ENCODE results near the gene PDE4D.

The PDE4D gene

GRCh38 chr5:58969253-58969652 lies 924.3 kb downstream of the PDE4D start:
- DNase-seq (ENCODE audit: extremely low read depth, insufficient read length): no peak
- TF ChIP-seq, protein P1, sequence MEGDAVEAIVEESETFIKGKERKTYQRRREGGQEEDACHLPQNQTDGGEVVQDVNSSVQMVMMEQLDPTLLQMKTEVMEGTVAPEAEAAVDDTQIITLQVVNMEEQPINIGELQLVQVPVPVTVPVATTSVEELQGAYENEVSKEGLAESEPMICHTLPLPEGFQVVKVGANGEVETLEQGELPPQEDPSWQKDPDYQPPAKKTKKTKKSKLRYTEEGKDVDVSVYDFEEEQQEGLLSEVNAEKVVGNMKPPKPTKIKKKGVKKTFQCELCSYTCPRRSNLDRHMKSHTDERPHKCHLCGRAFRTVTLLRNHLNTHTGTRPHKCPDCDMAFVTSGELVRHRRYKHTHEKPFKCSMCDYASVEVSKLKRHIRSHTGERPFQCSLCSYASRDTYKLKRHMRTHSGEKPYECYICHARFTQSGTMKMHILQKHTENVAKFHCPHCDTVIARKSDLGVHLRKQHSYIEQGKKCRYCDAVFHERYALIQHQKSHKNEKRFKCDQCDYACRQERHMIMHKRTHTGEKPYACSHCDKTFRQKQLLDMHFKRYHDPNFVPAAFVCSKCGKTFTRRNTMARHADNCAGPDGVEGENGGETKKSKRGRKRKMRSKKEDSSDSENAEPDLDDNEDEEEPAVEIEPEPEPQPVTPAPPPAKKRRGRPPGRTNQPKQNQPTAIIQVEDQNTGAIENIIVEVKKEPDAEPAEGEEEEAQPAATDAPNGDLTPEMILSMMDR (IDR thresholded peaks at IDR 0.05; ENCODE audit: insufficient read depth, low read length, poor library complexity, severe bottlenecking): no peak
- Histone ChIP-seq H3K4me3 (replicated peaks; ENCODE audit: low read depth, low read length) (no peak overlapping the region), H3K36me3 (ENCODE audit: control insufficient read depth, insufficient read depth, low read length) (no peaks in the 10 kb centered on the region), H3K27me3 (replicated peaks; ENCODE audit: control insufficient read depth, insufficient read depth, low read length) (no peaks in the 10 kb centered on the region)

- H3K36me3 ChIP-seq (ENCODE audit: control insufficient read depth, insufficient read depth, low read length): no peaks in the 10 kb centered on the region
- H3K27me3 ChIP-seq (replicated peaks; ENCODE audit: control insufficient read depth, insufficient read depth, low read length): no peaks in the 10 kb centered on the region
- TF ChIP-seq, protein P1 (IDR thresholded peaks at IDR 0.05; ENCODE audit: insufficient read depth, low read length, poor library complexity, severe bottlenecking): no peak
- DNase-seq (ENCODE audit: extremely low read depth, insufficient read length): no peak
- H3K4me3 ChIP-seq (replicated peaks; ENCODE audit: low read depth, low read length): no peak overlapping the region
Observed at GRCh38 chr5:58968350-58968749, 925.2 kb downstream of the PDE4D start.

DNA sequence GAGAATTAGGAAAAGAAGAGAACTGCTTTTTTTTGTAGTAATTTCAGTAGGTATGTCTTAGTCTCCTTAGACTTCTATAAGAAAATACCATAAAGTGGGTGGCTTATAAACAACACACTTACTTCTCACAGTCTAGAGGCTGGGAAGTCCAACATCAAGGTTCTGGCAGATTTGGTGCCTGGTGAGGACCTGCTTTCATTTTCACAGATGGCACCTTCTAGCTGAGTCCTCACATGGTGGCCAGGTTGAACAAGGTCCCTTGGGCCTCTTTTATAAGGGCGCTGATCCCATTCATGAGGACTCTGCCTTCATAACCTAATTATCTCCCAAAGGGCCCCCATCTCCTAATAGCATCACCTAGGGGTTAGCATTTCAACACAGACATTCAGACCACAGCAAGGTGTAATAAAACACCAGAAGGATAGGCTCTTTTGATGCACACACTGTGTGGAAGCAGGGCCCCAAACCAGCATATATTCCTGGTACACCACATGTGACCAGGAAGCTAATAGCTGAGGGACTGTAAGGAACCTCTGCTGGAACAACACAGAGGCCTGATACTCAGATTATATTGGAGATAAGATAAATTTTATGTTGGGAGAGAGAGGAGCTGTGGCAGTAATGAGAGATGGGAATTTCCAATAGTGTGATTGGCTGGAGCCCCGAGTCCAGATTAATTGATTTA lies 925.8 kb downstream of the PDE4D start:
- DNase-seq (ENCODE audit: extremely low read depth, insufficient read length): no peak

GRCh38 chr5:58965677-58966414 lies 927.7 kb downstream of the PDE4D start:
- no peaks in the 10 kb centered on the region for H3K36me3 ChIP-seq (ENCODE audit: control insufficient read depth, insufficient read depth, low read length)
- TF ChIP-seq, protein P1 (IDR thresholded peaks at IDR 0.05; ENCODE audit: insufficient read depth, low read length, poor library complexity, severe bottlenecking): no peak
- no peaks in the 10 kb centered on the region for H3K27me3 ChIP-seq (replicated peaks; ENCODE audit: control insufficient read depth, insufficient read depth, low read length)
- H3K4me3 ChIP-seq (replicated peaks; ENCODE audit: low read depth, low read length): no peak overlapping the region
- DNase-seq (ENCODE audit: extremely low read depth, insufficient read length): no peak

More for the DNA sequence above, 925.8 kb downstream of the PDE4D start:
- no peak overlapping the region for H3K4me3 ChIP-seq (replicated peaks; ENCODE audit: low read depth, low read length)
- TF ChIP-seq, protein P1 (IDR thresholded peaks at IDR 0.05; ENCODE audit: insufficient read depth, low read length, poor library complexity, severe bottlenecking): no peak
- no peaks in the 10 kb centered on the region for H3K36me3 ChIP-seq (ENCODE audit: control insufficient read depth, insufficient read depth, low read length)
- no peaks in the 10 kb centered on the region for H3K27me3 ChIP-seq (replicated peaks; ENCODE audit: control insufficient read depth, insufficient read depth, low read length)

DNA sequence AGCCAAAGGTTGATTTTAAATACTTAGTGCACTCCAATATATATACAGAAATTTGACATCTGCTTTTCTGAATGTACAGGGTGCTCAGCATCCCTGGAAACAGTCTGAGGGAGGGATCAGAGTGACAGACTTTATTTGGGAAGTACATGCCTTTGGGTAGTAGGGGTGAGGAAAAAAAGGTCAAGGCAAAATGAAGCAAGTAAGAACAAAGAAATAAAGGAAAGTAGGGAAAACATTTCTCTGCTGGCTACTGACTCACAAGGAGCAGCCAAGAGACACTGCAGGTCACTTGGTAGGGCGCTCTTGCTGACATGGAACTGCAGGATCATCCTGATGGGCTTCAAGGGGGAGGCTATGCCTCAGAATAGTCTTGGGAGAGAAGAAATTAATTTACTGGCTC lies 929.7 kb downstream of the PDE4D start:
- Histone ChIP-seq H3K36me3 (ENCODE audit: control insufficient read depth, insufficient read depth, low read length) (no peaks in the 10 kb centered on the region), H3K4me3 (replicated peaks; ENCODE audit: low read depth, low read length) (no peak overlapping the region), H3K27me3 (replicated peaks; ENCODE audit: control insufficient read depth, insufficient read depth, low read length) (no peaks in the 10 kb centered on the region)
- DNase-seq (ENCODE audit: extremely low read depth, insufficient read length): no peak
- TF ChIP-seq, protein P1 (IDR thresholded peaks at IDR 0.05; ENCODE audit: insufficient read depth, low read length, poor library complexity, severe bottlenecking): no peak
